GM12874 (cell line): ENCODE results near the gene WWOX.

Experiments
- TF ChIP-seq, protein P1 (sequence below): IDR thresholded peaks from 2 replicates; pipeline ENCODE4 v1.5.1; 2011; ENCODE audit warnings: low read depth, mild to moderate bottlenecking, control low read depth, low read length, moderate library complexity; ENCODE audit not compliant: insufficient read depth

The WWOX gene

DNA sequence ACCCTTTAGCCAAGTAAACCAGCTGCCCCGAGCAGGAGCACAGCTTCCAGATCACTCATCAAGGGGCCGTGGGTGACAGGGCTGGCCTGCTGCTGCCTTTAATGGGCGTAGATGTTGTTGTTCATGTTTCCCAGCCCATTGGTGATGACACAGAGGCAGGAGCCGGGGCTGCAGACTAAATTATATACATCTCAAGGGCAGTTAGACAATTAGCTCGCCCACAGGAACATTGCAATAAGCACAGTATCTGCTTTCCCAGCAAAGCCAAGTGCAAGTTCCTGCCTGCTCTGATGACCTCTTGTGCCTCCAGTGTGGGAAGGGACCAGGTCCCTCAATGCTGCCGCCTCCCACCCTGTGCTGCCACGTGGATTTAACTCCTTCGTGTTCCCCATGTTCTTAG lies 1015.3 kb downstream of the WWOX start:
- TF ChIP-seq, protein P1, sequence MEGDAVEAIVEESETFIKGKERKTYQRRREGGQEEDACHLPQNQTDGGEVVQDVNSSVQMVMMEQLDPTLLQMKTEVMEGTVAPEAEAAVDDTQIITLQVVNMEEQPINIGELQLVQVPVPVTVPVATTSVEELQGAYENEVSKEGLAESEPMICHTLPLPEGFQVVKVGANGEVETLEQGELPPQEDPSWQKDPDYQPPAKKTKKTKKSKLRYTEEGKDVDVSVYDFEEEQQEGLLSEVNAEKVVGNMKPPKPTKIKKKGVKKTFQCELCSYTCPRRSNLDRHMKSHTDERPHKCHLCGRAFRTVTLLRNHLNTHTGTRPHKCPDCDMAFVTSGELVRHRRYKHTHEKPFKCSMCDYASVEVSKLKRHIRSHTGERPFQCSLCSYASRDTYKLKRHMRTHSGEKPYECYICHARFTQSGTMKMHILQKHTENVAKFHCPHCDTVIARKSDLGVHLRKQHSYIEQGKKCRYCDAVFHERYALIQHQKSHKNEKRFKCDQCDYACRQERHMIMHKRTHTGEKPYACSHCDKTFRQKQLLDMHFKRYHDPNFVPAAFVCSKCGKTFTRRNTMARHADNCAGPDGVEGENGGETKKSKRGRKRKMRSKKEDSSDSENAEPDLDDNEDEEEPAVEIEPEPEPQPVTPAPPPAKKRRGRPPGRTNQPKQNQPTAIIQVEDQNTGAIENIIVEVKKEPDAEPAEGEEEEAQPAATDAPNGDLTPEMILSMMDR: no peak

DNA sequence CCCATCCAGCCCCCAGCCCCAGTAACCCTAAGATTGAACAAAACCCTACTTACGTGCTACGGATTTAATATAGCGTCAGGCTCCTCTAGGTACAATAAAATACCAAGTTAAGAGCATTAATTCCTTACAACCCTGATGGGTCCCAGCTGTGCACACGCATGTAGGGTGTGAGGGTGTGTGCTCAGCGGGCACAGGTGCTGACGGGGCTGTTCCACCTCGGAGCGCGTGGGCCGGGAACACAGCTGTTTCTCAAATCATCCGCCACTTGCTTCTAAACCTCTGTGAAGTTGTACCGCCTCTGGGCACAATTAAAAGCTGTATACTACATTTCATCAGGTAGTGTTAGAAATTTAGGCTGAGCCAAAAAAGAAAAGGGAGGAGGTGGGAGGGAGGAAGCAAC lies 1022.5 kb downstream of the WWOX start:
- TF ChIP-seq, protein P1: no peak

DNA sequence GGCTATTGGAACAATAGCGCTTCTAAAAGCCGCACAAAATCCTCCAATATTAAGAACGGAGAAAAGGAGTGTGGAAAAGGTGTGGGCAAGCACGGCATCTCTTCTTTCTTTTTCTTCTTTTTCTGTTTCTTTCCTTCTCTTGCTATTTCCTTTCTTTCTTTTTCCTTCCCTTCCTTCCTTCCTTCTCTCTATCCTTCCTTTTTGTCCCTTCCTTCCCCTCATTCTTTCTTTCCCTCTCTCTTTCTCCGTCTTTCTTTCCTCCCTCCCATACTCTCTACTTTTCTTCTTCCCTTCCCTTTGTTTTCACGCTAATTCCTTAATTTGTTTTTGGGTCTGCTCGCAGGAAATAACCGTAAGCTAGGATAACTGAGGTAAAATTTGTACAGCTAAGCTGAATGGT lies 1022.9 kb downstream of the WWOX start:
- TF ChIP-seq, protein P1: no peak

DNA sequence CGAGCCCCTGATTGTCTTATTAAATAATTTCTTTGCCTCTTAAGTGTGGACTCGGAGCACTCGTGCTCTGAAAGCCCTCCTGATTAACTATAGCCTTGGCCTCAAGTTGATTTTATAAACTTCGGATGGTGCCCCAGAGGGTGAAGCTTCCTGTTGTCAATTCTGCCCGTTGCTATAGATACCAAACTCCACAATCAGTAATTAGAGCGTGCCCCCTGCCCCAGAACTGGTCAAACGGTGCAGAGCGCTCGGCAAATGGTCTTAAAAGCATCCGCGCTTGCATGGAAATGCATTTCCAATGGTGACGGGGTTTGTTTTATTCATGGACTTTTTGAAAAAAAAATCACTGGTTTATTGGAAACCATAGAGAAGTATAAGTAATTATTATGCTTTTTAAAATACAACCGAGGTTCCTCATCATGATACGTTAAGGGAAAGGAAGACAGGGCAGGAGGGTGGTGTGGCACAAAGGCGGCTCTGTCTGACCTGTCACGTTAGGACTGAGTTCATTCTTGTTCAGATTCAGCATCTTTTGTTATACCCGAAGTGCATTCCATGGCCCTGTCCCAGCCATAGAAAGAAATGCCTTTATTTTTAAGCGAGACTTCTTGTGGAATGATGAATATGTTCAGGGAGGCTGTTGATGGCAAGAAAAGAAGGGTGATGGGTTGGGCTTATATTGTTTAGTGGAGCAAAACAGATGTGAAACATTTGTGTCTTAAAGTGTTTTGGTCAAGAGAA lies 1024.7 kb downstream of the WWOX start:
- TF ChIP-seq, protein P1: no peak

DNA sequence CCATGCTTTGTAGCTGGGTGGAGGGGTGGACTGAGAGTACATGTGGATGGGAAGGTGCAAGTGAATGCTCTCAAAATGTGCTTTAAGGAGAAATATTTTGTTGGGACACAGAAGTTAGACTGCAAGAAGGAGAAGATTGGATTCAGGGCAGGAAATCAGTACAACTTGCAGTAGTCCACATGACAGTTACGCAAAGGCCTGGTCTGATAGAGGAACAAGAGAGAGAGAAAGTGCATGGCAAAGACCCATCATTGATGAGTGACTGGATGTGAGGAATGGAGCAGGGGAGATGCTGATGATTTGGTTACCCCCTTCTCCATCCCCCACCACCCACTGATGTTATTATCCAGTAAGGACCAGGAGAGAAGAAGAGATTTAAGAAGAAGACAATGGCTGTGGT lies 1028.3 kb downstream of the WWOX start:
- TF ChIP-seq, protein P1: no peak

DNA sequence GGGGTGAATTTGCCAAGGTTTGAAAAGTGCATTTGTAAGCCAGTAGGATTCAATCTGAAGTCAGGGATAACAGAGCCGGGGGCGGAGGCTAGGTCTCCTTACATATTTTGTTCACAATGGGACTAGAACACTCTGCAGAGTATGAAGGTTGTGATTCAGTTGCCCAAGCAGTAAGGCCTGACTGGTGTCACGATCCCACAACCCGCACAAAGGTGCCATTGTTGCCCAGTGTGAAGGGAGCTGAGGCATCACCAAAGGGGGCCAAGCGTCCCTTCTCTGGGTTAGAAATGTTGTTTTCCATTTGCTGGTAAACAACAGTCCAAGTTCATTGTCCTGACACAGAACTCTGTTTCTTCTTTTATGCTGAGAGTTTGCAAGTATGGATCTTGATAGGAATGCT lies 1029.3 kb downstream of the WWOX start:
- TF ChIP-seq, protein P1: no peak

DNA sequence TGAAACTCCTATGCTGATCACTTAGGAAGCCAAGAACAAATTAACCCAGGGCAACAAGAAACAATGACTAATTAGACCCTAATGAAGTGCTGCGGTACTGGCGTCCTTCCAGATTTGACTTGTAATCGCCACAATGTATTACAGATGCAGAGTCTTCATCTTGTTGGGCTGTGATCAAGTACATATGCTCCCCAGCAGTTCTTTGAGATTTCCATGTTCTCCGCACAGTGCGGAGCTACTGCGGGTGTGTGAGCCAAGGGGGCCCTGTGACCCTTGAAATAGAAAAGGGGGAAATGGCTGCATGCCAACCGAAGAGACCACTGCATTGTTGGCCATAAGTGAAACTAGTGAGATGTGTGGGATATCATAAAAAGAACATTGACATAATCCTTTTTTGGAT lies 1031.2 kb downstream of the WWOX start:
- TF ChIP-seq, protein P1: no peak
